ENCODE results near the gene DGCR8.

Gene DGCR8

DNA sequence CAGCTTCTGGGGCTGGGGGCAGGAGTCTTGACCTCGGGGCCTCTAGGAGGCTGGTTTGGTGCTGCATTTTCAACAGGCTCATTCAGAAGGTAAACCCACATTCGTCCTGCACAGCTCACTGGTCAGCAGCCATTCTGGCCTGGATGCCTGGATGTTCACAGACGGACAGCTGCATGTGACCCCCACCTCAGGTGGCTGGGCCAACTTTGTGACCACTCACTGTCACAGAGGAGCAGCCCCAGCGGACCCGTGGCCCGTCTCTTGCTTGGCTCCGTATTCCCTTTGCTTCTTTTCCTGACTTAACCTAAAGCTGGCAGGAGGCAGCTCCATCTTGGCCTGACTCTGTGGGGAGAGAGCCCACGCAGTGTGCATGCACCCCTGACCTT, 8.2 kb downstream of the DGCR8 start:
- TF ChIP-seq, protein P1, sequence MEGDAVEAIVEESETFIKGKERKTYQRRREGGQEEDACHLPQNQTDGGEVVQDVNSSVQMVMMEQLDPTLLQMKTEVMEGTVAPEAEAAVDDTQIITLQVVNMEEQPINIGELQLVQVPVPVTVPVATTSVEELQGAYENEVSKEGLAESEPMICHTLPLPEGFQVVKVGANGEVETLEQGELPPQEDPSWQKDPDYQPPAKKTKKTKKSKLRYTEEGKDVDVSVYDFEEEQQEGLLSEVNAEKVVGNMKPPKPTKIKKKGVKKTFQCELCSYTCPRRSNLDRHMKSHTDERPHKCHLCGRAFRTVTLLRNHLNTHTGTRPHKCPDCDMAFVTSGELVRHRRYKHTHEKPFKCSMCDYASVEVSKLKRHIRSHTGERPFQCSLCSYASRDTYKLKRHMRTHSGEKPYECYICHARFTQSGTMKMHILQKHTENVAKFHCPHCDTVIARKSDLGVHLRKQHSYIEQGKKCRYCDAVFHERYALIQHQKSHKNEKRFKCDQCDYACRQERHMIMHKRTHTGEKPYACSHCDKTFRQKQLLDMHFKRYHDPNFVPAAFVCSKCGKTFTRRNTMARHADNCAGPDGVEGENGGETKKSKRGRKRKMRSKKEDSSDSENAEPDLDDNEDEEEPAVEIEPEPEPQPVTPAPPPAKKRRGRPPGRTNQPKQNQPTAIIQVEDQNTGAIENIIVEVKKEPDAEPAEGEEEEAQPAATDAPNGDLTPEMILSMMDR (IDR thresholded peaks at IDR 0.05; ENCODE audit: low read depth, low read length), result no peak
- DNase-seq (ENCODE audit: extremely low read depth, low read depth), result no peak

DNA sequence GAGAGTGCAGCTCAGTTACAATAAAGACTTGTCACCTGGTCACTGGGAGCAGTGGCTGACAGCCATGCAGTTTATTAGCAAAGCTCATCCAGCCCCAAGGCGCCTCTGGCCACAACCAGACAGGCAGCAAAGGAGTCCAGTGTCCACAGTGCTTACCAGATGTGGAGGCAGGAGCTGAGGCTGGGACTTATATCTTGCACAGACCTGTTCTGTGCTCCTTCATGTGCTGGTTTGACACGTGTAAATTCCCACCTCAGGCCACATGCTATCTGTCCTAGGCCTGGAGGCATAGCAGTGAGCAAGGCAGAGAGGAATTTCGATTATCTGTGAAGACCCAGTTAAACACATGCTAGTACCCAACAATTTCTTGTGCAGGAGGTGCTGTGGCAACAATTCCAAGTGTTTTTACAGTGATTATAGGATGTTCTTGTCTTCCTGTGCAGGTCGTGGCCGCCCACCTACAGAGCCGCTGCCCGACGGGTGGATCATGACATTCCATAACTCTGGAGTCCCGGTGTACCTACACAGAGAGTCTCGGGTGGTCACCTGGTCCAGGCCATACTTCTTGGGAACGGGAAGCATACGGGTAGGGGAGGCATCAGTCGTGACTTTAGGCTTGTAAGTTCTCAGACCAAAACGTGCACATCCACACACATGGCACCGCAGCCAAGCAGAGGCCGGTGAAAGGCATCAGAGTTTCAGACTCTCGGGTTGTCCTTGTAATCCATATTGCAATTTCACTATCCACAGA, 9.4 kb downstream of the DGCR8 start:
- TF ChIP-seq, protein P1 (IDR thresholded peaks at IDR 0.05; ENCODE audit: low read depth, low read length), result no peak
- DNase-seq (ENCODE audit: extremely low read depth, low read depth), result no peak

DNA sequence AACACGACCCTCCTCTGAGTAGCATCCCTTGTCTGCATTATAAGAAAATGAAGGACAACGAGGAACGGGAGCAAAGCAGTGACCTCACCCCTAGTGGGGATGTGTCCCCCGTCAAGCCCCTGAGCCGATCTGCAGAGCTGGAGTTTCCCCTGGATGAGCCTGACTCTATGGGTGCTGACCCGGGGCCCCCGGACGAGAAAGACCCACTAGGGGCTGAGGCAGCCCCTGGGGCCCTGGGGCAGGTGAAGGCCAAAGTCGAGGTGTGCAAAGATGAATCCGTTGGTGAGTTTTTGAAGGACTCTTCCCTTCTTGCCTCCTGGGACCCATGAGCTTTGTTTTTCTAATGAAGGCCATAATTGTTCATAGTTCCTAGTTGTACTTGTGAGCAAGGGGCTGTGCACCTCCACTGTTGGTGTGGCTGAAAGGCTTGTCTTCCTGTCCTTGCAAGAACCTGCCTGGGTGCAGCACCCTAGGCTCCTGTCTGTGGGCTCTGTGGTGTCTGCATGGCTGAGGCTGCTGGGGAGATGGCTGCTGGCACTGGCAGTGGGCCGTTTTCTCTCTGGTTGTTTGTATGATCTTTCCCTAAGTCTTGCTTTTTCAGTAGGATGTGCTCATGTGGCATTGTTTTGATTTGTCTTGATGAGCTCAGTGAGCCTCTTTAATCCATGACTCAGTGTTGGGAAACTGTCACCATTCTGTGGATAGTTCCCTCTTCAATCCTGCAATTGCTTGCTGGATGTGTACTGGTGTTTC, 10.1 kb downstream of the DGCR8 start:
- DNase-seq (ENCODE audit: extremely low read depth, low read depth), result no peak
- TF ChIP-seq, protein P1 (IDR thresholded peaks at IDR 0.05; ENCODE audit: low read depth, low read length), result no peak

DNA sequence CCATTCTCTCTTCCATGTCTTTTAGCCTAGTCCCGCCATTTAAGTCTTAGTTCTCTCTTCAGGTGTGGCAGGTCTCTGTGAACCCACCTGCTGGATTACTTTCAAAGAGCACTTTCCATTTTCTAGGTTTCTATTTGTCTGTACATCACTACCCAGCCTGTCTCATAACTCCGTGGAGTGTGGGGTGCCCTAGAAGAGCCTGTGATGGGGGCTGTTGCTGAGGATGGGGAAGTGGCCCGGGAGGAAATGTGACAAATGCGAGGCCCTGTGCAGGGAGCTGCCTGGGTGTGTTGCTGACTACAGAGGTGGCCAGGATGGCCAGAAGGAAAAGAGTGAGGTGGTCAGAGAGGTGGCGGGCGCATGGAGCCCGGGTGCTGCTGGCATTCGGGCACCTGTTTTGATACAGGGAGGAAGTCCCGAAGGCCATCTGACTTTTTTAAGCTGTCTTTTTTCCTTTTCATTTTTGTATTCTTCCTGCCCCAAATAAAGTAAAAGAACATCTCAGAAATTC, 10.7 kb downstream of the DGCR8 start:
- TF ChIP-seq, protein P1 (IDR thresholded peaks at IDR 0.05; ENCODE audit: low read depth, low read length), result no peak
- DNase-seq (ENCODE audit: extremely low read depth, low read depth), result no peak

DNA sequence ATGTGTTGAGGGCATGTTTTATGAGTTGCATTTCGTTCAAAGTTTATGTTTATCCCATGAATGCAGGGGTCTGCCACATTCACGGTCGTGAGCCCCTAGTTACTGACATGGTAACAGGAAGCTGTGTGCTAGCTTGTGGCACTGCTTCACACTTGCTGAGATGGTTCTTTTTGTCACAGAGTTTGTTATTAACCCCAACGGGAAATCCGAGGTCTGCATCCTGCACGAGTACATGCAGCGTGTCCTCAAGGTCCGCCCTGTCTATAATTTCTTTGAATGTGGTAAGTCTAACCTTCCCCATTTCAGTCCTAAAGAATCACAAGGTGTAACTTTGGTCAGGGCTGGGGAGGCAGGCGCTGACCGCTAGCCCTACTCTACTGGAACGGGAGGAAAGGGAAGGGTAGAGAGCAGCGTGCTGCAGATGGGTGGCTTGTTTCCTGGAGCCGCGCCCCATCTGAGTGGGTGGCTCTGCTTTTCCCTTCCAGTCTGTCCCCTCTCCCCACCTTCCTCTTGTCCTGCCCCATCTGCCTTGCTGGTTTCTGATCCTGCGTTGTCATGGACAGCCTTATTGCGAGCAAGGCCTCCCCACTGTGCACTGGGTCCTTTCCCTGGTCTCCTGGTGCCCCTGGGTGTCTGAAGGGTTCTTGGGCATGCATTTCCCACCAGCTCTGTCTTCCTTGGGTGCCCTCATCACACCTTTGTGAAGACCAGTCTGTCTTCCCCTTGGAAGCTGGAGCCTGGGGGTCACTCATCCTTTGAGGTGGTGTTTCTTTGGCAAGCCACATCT, 11.8 kb downstream of the DGCR8 start:
- TF ChIP-seq, protein P1 (IDR thresholded peaks at IDR 0.05; ENCODE audit: low read depth, low read length), result no peak
- no peak for DNase-seq (ENCODE audit: extremely low read depth, low read depth)

DNA sequence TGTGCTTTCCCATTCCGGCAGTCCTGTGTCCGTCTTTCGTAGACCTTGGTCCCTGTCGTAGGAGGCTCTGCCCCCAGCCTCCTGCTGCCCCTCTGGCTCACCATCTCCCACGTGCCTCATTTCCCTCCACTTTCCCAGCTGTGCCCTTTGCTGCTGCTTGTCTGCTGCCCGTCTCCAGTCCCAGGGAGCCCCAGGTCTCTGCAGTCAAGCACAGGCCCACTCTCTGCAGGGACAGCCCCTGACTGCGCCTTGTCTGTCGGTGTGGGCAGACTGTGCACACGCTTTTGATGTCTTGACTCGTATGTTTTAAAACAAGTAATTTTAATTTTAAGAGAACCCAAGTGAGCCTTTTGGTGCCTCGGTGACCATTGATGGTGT, 12.4 kb downstream of the DGCR8 start:
- no peak for DNase-seq (ENCODE audit: extremely low read depth, low read depth)
- TF ChIP-seq, protein P1 (IDR thresholded peaks at IDR 0.05; ENCODE audit: low read depth, low read length), result no peak
